Loucy (cell line): ENCODE measurements around the gene RPS19.

Source experiments
- H2AFZ ChIP-seq: fragments of 200-600 bp; sonication (generic); 2 replicates; pipeline ENCODE4 v1.6.0; 2016; ENCODE audit warnings: antibody characterized with exemption, mild to moderate bottlenecking, low read length, moderate library complexity
- H3F3A ChIP-seq: fragments of 200-600 bp; 2 replicates; pipeline ENCODE4 v1.6.0; 2016; ENCODE audit warnings: antibody characterized with exemption, low read depth, mild to moderate bottlenecking
- H3K27me3 ChIP-seq: fragments of 200-600 bp; sonication (generic); 2 replicates; pipeline ENCODE4 v1.6.1; 2014; ENCODE audit warnings: low read length, mild to moderate bottlenecking; ENCODE audit not compliant: insufficient read depth, poor library complexity, severe bottlenecking
- H3K36me3 ChIP-seq: fragments of 200-600 bp; sonication (generic); 2 replicates; pipeline ENCODE4 v1.6.1; 2016; ENCODE audit warnings: low read length; ENCODE audit not compliant: insufficient read depth
- H3K4me1 ChIP-seq: fragments of 200-600 bp; sonication (generic); 2 replicates; pipeline ENCODE4 v1.5.1; 2014; ENCODE audit warnings: low read length, mild to moderate bottlenecking; ENCODE audit not compliant: insufficient read depth, poor library complexity, severe bottlenecking
- H3K4me2 ChIP-seq: fragments of 200-600 bp; sonication (generic); 2 replicates; pipeline ENCODE4 v1.6.0; 2014; ENCODE audit warnings: antibody characterized with exemption, low read length, low read depth, mild to moderate bottlenecking; ENCODE audit not compliant: poor library complexity, severe bottlenecking
- H3K4me3 ChIP-seq: fragments of 200-600 bp; sonication (generic); 2 replicates; pipeline ENCODE4 v1.5.1; 2014; ENCODE audit warnings: low read length, mild to moderate bottlenecking, mixed read lengths; ENCODE audit not compliant: poor library complexity, severe bottlenecking
- H3K79me2 ChIP-seq: fragments of 200-600 bp; sonication (generic); 2 replicates; pipeline ENCODE4 v1.6.1; 2014; ENCODE audit warnings: low read length; ENCODE audit not compliant: insufficient read depth
- H3K9ac ChIP-seq: fragments of 200-600 bp; sonication (generic); 2 replicates; pipeline ENCODE4 v1.6.0; 2014; ENCODE audit warnings: mild to moderate bottlenecking, low read depth, low read length, moderate library complexity; ENCODE audit not compliant: poor library complexity, severe bottlenecking
- H3K9me2 ChIP-seq: fragments of 200-600 bp; sonication (generic); replicated peaks from 2 replicates; pipeline ENCODE4 v1.6.1; 2016; ENCODE audit warnings: low read depth, low read length, mixed read lengths
- H3K9me3 ChIP-seq: fragments of 200-600 bp; sonication (generic); 2 replicates; pipeline ENCODE4 v1.6.1; 2014; ENCODE audit warnings: mild to moderate bottlenecking, antibody characterized with exemption, low read length, low read depth; ENCODE audit not compliant: insufficient read depth
- H4K20me1 ChIP-seq: fragments of 200-600 bp; sonication (generic); 2 replicates; pipeline ENCODE4 v1.6.0; 2014; ENCODE audit warnings: antibody characterized with exemption, low read length, mild to moderate bottlenecking; ENCODE audit not compliant: insufficient read depth, poor library complexity, severe bottlenecking
- CTCF ChIP-seq: fragments of 200-600 bp; sonication (generic); conservative IDR thresholded peaks from 2 replicates; pipeline ENCODE4 v1.5.1; 2014; ENCODE audit warnings: mild to moderate bottlenecking, antibody characterized with exemption, low read length
- EZH2phosphoT487 ChIP-seq: fragments of 200-600 bp; IDR thresholded peaks from 2 replicates; pipeline ENCODE4 v1.6.1; 2018; ENCODE audit warnings: antibody characterized with exemption, mild to moderate bottlenecking, moderate library complexity, borderline replicate concordance

Gene RPS19

GRCh38 chr19:41897181-41897580, 37.1 kb downstream of the RPS19 start:
- Histone ChIP-seq H3K4me2 (no peak overlapping the region), H3K36me3 (peaks cover 50% of the 10 kb centered on the region; the same call in 1 of the 2 replicates), H3K79me2 (peaks cover 2% of the 10 kb centered on the region; the same call in 1 of the 2 replicates), H3K9me3 (no peaks in the 10 kb centered on the region), H4K20me1 (peaks cover 4% of the 10 kb centered on the region), H3K4me1 (peaks cover under 1% of the 10 kb centered on the region), H3F3A (no peaks in the 10 kb centered on the region), H2AFZ (no peak overlapping the region), H3K4me3 (no peak overlapping the region), H3K27me3 (no peaks in the 10 kb centered on the region), H3K9ac (no peak overlapping the region), H3K9me2 (no peaks in the 10 kb centered on the region)
- TF ChIP-seq CTCF (no peak), EZH2phosphoT487 (no peak)

GRCh38 chr19:41897820-41898219, 37.8 kb downstream of the RPS19 start:
- TF ChIP-seq EZH2phosphoT487 (no peak), CTCF (no peak)
- Histone ChIP-seq H3F3A (no peaks in the 10 kb centered on the region), H4K20me1 (peaks cover 4% of the 10 kb centered on the region), H3K79me2 (no peaks in the 10 kb centered on the region), H3K4me3 (no peak overlapping the region), H3K9me3 (no peaks in the 10 kb centered on the region), H3K4me1 (no peaks in the 10 kb centered on the region), H2AFZ (no peak overlapping the region), H3K27me3 (no peaks in the 10 kb centered on the region), H3K9ac (no peak overlapping the region), H3K4me2 (no peak overlapping the region), H3K9me2 (no peaks in the 10 kb centered on the region), H3K36me3 (peaks cover 56% of the 10 kb centered on the region; the same call in 1 of the 2 replicates)

GRCh38 chr19:41898235-41898634, 38.2 kb downstream of the RPS19 start:
- Histone ChIP-seq H3K4me1 (no peaks in the 10 kb centered on the region), H3K9ac (no peak overlapping the region), H3K4me2 (no peak overlapping the region), H3K27me3 (no peaks in the 10 kb centered on the region), H3K9me3 (no peaks in the 10 kb centered on the region), H3K36me3 (peaks cover 60% of the 10 kb centered on the region; the same call in 1 of the 2 replicates), H3F3A (no peaks in the 10 kb centered on the region), H2AFZ (no peak overlapping the region), H4K20me1 (peaks cover 4% of the 10 kb centered on the region), H3K9me2 (no peaks in the 10 kb centered on the region), H3K79me2 (no peaks in the 10 kb centered on the region), H3K4me3 (no peak overlapping the region)
- TF ChIP-seq CTCF (no peak), EZH2phosphoT487 (no peak)
